ENCODE data around the gene OSBPL10. TPM values are rescaled to one million over a fixed set of nuclear protein-coding genes. Genes with fewer than 3 reads are reported as not detected.

OSBPL10 gene
- total RNA-seq, 1 experiment from 2014 or later: 2.3 TPM

GRCh38 chr3:31853580-31853979 lies 127.5 kb downstream of the OSBPL10 start:
- H3K4me3 ChIP-seq (ENCODE audit: low read depth, low read length, poor library complexity, severe bottlenecking): no peak overlapping the region
- no peak for DNase-seq (ENCODE audit: low spot score)
- H3K36me3 ChIP-seq (ENCODE audit: insufficient read depth, low read length, poor library complexity, severe bottlenecking): no peaks in the 10 kb centered on the region
- H3K4me1 ChIP-seq (ENCODE audit: insufficient read depth, low read length, poor library complexity, severe bottlenecking): no peaks in the 10 kb centered on the region
- H3K27ac ChIP-seq (ENCODE audit: low read depth, low read length, poor library complexity, severe bottlenecking): no peak overlapping the region
- CTCF ChIA-PET: no interaction called here
- POLR2A ChIA-PET (ENCODE audit: low non-redundant PET): no interaction called here
- no TSS peak for BruUV-seq (replicated peaks)
- TF ChIP-seq EZH2 (IDR thresholded peaks at IDR 0.05; ENCODE audit: borderline replicate concordance, low read depth, low read length, poor library complexity, severe bottlenecking) (no peak), CTCF (conservative IDR thresholded peaks at IDR 0.05; ENCODE audit: low read depth, low read length) (no peak)
- no peaks in the 10 kb centered on the region for H3K27me3 ChIP-seq (replicated peaks; ENCODE audit: insufficient read depth, low read depth, low read length, poor library complexity)
- intact Hi-C loops (cut with micrococcal nuclease; ENCODE audit: unreplicated experiment): no loop called here
- no peaks in the 10 kb centered on the region for H3K9me3 ChIP-seq (ENCODE audit: low read depth, low read length, poor library complexity, severe bottlenecking)

GRCh38 chr3:31851278-31851677 lies 129.8 kb downstream of the OSBPL10 start:
- no TSS peak for BruUV-seq (replicated peaks)
- DNase-seq (ENCODE audit: low spot score): no peak
- TF ChIP-seq EZH2 (IDR thresholded peaks at IDR 0.05; ENCODE audit: borderline replicate concordance, low read depth, low read length, poor library complexity, severe bottlenecking): no peak
- POLR2A ChIA-PET (ENCODE audit: low non-redundant PET): no interaction called here
- Histone ChIP-seq H3K4me1 (ENCODE audit: insufficient read depth, low read length, poor library complexity, severe bottlenecking) (no peaks in the 10 kb centered on the region), H3K27ac (ENCODE audit: low read depth, low read length, poor library complexity, severe bottlenecking) (no peak overlapping the region), H3K4me3 (ENCODE audit: low read depth, low read length, poor library complexity, severe bottlenecking) (no peak overlapping the region), H3K9me3 (ENCODE audit: low read depth, low read length, poor library complexity, severe bottlenecking) (no peaks in the 10 kb centered on the region), H3K27me3 (replicated peaks; ENCODE audit: insufficient read depth, low read depth, low read length, poor library complexity) (no peaks in the 10 kb centered on the region), H3K36me3 (ENCODE audit: insufficient read depth, low read length, poor library complexity, severe bottlenecking) (no peaks in the 10 kb centered on the region)
- CTCF ChIA-PET: no interaction called here
- intact Hi-C loops (cut with micrococcal nuclease; ENCODE audit: unreplicated experiment): no loop called here

- no peak overlapping the region for H3K4me3 ChIP-seq (ENCODE audit: low read depth, low read length, poor library complexity, severe bottlenecking)
- POLR2A ChIA-PET (ENCODE audit: low non-redundant PET): no interaction called here
- DNase-seq (ENCODE audit: low spot score): no peak
- no peaks in the 10 kb centered on the region for H3K9me3 ChIP-seq (ENCODE audit: low read depth, low read length, poor library complexity, severe bottlenecking)
- BruUV-seq (replicated peaks): no TSS peak
- intact Hi-C loops (cut with micrococcal nuclease; ENCODE audit: unreplicated experiment): no loop called here
- H3K27me3 ChIP-seq (replicated peaks; ENCODE audit: insufficient read depth, low read depth, low read length, poor library complexity): no peaks in the 10 kb centered on the region
- no peaks in the 10 kb centered on the region for H3K4me1 ChIP-seq (ENCODE audit: insufficient read depth, low read length, poor library complexity, severe bottlenecking)
- no peak overlapping the region for H3K27ac ChIP-seq (ENCODE audit: low read depth, low read length, poor library complexity, severe bottlenecking)
- TF ChIP-seq CTCF (conservative IDR thresholded peaks at IDR 0.05; ENCODE audit: low read depth, low read length) (no peak), EZH2 (IDR thresholded peaks at IDR 0.05; ENCODE audit: borderline replicate concordance, low read depth, low read length, poor library complexity, severe bottlenecking) (no peak)
- H3K36me3 ChIP-seq (ENCODE audit: insufficient read depth, low read length, poor library complexity, severe bottlenecking): no peaks in the 10 kb centered on the region
- CTCF ChIA-PET: no interaction called here
These were observed 132.2 kb downstream of the OSBPL10 start for GRCh38 chr3:31848911-31849310.

- intact Hi-C loops (cut with micrococcal nuclease; ENCODE audit: unreplicated experiment): no loop called here
- no TSS peak for BruUV-seq (replicated peaks)
- Histone ChIP-seq H3K27me3 (replicated peaks; ENCODE audit: insufficient read depth, low read depth, low read length, poor library complexity) (no peaks in the 10 kb centered on the region), H3K9me3 (ENCODE audit: low read depth, low read length, poor library complexity, severe bottlenecking) (no peaks in the 10 kb centered on the region), H3K4me3 (ENCODE audit: low read depth, low read length, poor library complexity, severe bottlenecking) (no peak overlapping the region), H3K4me1 (ENCODE audit: insufficient read depth, low read length, poor library complexity, severe bottlenecking) (no peaks in the 10 kb centered on the region), H3K27ac (ENCODE audit: low read depth, low read length, poor library complexity, severe bottlenecking) (no peak overlapping the region), H3K36me3 (ENCODE audit: insufficient read depth, low read length, poor library complexity, severe bottlenecking) (no peaks in the 10 kb centered on the region)
- no peak for DNase-seq (ENCODE audit: low spot score)
- CTCF ChIA-PET: no interaction called here
- TF ChIP-seq CTCF (conservative IDR thresholded peaks at IDR 0.05; ENCODE audit: low read depth, low read length) (no peak), EZH2 (IDR thresholded peaks at IDR 0.05; ENCODE audit: borderline replicate concordance, low read depth, low read length, poor library complexity, severe bottlenecking) (no peak)
- POLR2A ChIA-PET (ENCODE audit: low non-redundant PET): no interaction called here
These were observed 132.8 kb downstream of the OSBPL10 start for GRCh38 chr3:31848163-31848818.
